GM19099 (cell line): ENCODE measurements around the gene QARS1.

Experiments used
- POLR2A ChIP-seq: IDR thresholded peaks from 3 replicates; pipeline ENCODE4 v1.6.1; 2011; ENCODE audit warnings: low read depth; ENCODE audit not compliant: insufficient read length; ENCODE audit errors: extremely low read depth

Gene QARS1

GRCh38 chr3:49098429-49098828 lies 6.1 kb downstream of the QARS1 start:
- TF ChIP-seq POLR2A: no peak

GRCh38 chr3:49093853-49094767 lies 10.4 kb downstream of the QARS1 start, which contains the start of gene QRICH1:
Gene QRICH1 (minus strand): TSS chr3:49094071. CDS start chr3:49077017, 17,054 bp downstream.
- TF ChIP-seq POLR2A: peak; percentile 89

GRCh38 chr3:49092938-49093852 lies 11.4 kb downstream of the QARS1 start:
- TF ChIP-seq POLR2A: no peak

GRCh38 chr3:49081429-49081828 lies 23.1 kb downstream of the QARS1 start:
- TF ChIP-seq POLR2A: no peak

GRCh38 chr3:49079270-49079669 lies 25.3 kb downstream of the QARS1 start:
- TF ChIP-seq POLR2A: no peak

GRCh38 chr3:49076646-49077045 lies 27.9 kb downstream of the QARS1 start:
- TF ChIP-seq POLR2A: no peak

- TF ChIP-seq POLR2A: no peak
Observed at GRCh38 chr3:49076116-49076515, 28.4 kb downstream of the QARS1 start.

- TF ChIP-seq POLR2A: no peak
Observed at GRCh38 chr3:49058011-49058410, 46.5 kb downstream of the QARS1 start.

- no peak for TF ChIP-seq POLR2A
Observed at GRCh38 chr3:49057268-49057667, 47.3 kb downstream of the QARS1 start.

GRCh38 chr3:49054344-49054862 lies 50.2 kb downstream of the QARS1 start:
- TF ChIP-seq POLR2A: no peak

- no peak for TF ChIP-seq POLR2A
Observed at GRCh38 chr3:49053543-49053942, 51.0 kb downstream of the QARS1 start.
